NCI-H2227 (cell line): ENCODE results near the gene C2CD3.
A peak's percentile ranks its signal among the peaks of the same experiment; 100 is the strongest.
"Not testable (repeated sequence)": the region's sequence is repeated elsewhere in the genome, so short reads cannot be mapped to it uniquely, and the experiment has no call there.

Experiments
- DNase-seq: peaks from one replicate; lab custom pipeline; 2025; ENCODE audit not compliant: unreplicated experiment; lab: John Stamatoyannopoulos, UW

The C2CD3 gene

GRCh38 chr11:74069146-74070046 lies 101.4 kb downstream of the C2CD3 start:
- no peak for DNase-seq

- not testable (repeated sequence) for DNase-seq
Measured at GRCh38 chr11:74066663-74067062, 104.1 kb downstream of the C2CD3 start.

GRCh38 chr11:74065534-74065933 lies 105.3 kb downstream of the C2CD3 start:
- not testable (repeated sequence) for DNase-seq

GRCh38 chr11:74063628-74064027 lies 107.2 kb downstream of the C2CD3 start:
- DNase-seq = not testable (repeated sequence)

GRCh38 chr11:74061599-74061998 lies 109.2 kb downstream of the C2CD3 start:
- not testable (repeated sequence) for DNase-seq

GRCh38 chr11:74057249-74058151 lies 113.3 kb downstream of the C2CD3 start:
- no peak for DNase-seq

GRCh38 chr11:74055938-74056337 lies 114.9 kb downstream of the C2CD3 start:
- DNase-seq = no peak

- no peak for DNase-seq
Measured at GRCh38 chr11:74050465-74050864, 120.3 kb downstream of the C2CD3 start.

- no peak for DNase-seq
Measured at GRCh38 chr11:74048993-74049392, 121.8 kb downstream of the C2CD3 start.

GRCh38 chr11:74044538-74044937 lies 126.3 kb downstream of the C2CD3 start:
- DNase-seq = no peak

GRCh38 chr11:74043450-74043849 lies 127.4 kb downstream of the C2CD3 start:
- no peak for DNase-seq

GRCh38 chr11:74037309-74037708 lies 133.5 kb downstream of the C2CD3 start:
- no peak for DNase-seq

GRCh38 chr11:74035264-74035663 lies 135.5 kb downstream of the C2CD3 start:
- no peak for DNase-seq

- DNase-seq = no peak
Measured at GRCh38 chr11:74033046-74033445, 137.8 kb downstream of the C2CD3 start.

GRCh38 chr11:74030723-74031676 lies 139.8 kb downstream of the C2CD3 start:
- DNase-seq = no peak

- no peak for DNase-seq
Measured at GRCh38 chr11:74025467-74026166, 145.2 kb downstream of the C2CD3 start.

GRCh38 chr11:74024261-74025029 lies 146.4 kb downstream of the C2CD3 start:
- DNase-seq = peak; percentile 7

- DNase-seq = no peak
Measured at GRCh38 chr11:74023276-74023675, 147.5 kb downstream of the C2CD3 start.

- no peak for DNase-seq
Measured at GRCh38 chr11:74022546-74022945, 148.3 kb downstream of the C2CD3 start.
